SHP77 (cell line): ENCODE results near the gene FBXO15.
A peak's percentile ranks its signal among the peaks of the same experiment; 100 is the strongest.

Experiments
- DNase-seq, 2 experiments: peaks; one replicate each; lab custom pipeline; 2025; lab: John Stamatoyannopoulos, UW

Gene FBXO15

DNA sequence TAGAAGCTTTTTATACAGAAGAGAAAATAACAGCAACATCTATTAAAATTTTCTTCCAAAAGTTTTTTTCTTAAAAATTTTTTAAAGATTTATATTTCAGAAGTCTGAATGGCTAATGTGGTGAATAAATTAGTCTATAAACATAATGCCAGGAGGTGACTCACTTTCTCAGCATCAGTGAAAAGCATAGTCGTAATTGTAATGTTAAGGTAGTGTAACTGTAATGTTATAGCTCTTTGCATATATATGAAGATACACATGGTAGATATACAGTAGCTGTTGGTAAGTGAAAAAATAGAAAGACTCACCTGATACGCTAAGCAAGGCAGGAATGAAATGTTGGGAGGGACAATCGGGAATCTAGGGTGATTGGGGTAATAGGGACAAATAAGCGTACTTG is 6.2 kb upstream of the FBXO15 start:
- DNase-seq, result no peak

- DNase-seq, result no peak
Measured at GRCh38 chr18:74153377-74153776, 5.7 kb upstream of the FBXO15 start.

GRCh38 chr18:74152857-74153256 is 5.2 kb upstream of the FBXO15 start:
- no peak for DNase-seq

- DNase-seq, result no peak
Measured at GRCh38 chr18:74152270-74152669, 4.6 kb upstream of the FBXO15 start.

- DNase-seq, result no peak
Measured at GRCh38 chr18:74149878-74150277, 2.2 kb upstream of the FBXO15 start.

- no peak for DNase-seq
Measured at GRCh38 chr18:74148543-74149070, 973 bp upstream of the FBXO15 start.

GRCh38 chr18:74147491-74147778 is 199 bp downstream of the FBXO15 start:
- DNase-seq, result no peak

GRCh38 chr18:74146756-74147155 is 878 bp downstream of the FBXO15 start:
- DNase-seq, result no peak

DNA sequence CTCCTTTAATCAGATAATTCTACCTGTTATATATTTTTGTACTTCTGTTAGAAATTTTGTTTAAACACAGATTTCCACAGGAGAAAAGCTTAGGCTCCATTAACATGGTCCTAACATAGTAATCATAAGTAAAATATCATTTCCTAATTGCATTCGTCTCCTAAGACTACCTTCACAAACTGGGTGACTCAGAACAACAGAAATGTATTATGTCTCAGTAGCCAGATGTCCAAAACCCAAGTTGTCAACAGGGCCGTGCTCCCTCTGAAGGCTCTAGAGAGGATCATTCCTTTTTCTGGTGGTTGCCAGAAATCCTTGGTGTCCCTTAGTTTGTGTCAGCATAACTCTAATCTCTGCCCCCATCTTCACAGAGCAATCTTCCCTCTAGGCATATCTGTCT is 5.4 kb downstream of the FBXO15 start:
- DNase-seq, result no peak

DNA sequence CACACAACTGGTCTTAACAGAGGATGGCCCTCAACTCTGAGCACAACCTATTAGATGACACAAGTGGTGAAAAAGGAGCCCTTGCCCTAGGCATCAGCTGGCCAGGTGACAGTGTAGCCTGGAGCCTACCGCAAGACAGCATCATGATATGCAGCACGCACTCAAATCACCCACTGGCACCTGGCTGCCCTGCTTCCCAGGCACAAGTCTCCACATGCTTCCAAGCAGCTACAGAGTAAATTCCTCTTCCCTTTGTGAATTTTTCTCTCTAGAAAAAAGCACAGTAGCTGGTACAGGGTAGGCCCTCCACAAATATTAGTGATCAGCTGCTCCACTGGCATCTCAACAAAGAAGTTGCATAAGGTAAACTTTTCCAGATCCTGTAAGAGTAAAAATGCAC is 6.0 kb downstream of the FBXO15 start:
- DNase-seq, result no peak

- no peak for DNase-seq
Measured at GRCh38 chr18:74140582-74140981, 7.1 kb downstream of the FBXO15 start.

- DNase-seq, result no peak
Measured at GRCh38 chr18:74139888-74140287, 7.7 kb downstream of the FBXO15 start.

- DNase-seq, result no peak
Measured at GRCh38 chr18:74139411-74139810, 8.2 kb downstream of the FBXO15 start.

DNA sequence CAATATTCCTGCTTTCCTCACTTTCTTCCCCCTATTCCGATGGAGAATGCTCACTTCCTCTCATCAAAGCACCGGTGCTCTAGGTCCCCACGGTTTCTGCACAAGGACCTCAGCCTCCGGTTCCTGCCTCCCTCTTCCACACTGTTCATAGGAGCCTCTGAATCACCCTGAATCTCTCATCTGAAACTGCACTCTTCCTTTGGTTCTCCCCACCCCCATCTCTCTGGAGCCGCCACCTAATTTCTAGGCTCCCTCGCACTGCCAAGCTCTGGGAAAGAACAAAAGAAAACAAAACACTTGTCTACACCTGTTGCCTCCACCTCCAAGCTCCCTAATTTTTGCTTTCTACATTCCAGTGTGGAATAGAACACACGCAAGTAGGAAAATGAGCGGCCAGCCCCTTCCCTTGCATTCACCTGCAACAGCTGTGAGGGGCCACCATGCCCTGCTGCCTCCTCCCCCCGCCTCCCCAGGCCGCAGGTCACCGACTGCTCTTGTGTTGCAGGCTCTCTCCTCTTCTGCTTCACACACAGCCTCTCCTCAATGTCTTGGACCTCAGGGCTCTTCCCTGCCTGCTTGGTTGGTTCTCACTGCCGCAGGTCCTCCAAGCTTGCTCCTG is 9.6 kb downstream of the FBXO15 start:
- DNase-seq, result no peak

DNA sequence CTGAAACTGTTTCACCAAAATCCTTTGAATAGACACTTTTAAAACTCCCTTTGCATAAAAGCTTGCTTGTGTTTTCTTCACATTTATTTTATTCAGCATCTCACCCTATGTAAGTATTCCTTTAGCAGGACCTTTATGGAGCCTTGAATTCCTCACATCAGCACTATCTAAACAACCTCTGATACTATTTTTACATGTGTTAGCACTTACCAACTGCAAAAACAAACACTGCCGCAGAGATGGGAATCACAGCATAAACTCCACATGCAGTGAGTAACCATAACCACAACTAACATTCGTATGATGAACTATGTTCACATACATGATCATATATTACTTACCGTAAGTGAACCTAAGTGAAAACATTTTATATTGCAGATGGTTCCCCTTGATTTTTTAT is 15.4 kb downstream of the FBXO15 start:
- DNase-seq, result no peak

- DNase-seq, result no peak
Measured at GRCh38 chr18:74131124-74131523, 16.5 kb downstream of the FBXO15 start.

DNA sequence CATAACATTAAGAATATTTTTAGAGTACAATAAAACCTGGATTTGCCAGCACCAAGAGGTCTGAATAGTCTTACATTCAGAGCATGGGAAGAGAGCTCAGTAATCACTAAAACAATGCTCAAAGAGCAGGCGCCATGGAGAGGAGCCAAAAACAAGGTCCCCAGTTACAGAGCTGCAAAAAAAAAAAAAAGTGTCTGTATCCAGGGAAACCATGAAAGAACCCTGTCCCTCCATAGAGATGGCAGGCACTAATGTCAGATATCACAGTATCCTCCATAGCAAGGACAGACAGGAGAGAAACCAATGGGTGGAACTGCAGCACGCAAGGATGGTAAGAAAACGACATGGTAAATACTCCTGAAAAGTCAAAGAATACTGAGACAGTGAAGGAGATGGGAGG is 19.5 kb downstream of the FBXO15 start:
- no peak for DNase-seq

DNA sequence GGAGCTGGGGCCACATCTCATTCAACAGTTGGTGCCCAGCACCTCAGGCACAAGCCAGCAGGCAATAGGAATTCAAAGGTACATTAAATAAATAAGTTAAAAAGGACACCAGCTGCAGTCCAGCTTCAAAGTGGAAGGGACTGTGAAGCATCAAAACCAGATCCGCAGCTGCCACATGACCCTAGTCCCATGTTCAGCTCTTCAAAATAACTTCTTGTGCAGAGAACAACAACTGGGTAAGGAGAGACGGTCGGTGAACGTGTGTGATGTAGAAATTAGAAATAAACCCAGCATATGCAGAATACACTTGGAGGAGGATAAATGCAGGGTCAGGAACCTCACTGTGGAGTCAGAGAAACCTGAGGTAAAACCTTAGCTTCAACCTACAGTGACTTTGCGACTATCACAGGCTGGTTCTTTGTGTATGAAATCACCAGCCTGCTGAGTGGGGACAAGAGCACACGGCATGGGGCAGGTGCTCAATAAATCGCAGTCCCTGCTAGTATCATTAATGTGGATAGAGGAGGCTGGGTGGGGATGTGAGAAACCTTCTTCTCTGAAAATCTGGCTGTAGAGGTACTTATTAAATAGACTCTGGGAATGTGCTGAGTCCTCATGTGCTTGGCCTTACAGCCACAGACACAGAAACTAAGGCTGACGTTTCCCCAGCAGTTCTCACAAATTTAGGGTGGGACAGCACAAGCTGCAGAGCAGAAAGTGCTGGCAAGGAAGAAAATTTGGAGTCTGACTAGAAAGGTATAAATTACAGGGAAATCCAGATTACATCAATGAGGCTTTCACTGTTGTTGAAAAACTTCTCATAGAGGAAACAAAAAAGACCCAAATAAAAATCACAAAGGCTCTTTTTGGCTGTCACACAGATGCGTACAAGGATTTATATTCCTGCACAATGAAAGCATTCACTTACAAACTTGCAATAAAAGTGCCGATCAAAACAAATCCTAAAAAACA is 20.7 kb downstream of the FBXO15 start:
- DNase-seq, result no peak

DNA sequence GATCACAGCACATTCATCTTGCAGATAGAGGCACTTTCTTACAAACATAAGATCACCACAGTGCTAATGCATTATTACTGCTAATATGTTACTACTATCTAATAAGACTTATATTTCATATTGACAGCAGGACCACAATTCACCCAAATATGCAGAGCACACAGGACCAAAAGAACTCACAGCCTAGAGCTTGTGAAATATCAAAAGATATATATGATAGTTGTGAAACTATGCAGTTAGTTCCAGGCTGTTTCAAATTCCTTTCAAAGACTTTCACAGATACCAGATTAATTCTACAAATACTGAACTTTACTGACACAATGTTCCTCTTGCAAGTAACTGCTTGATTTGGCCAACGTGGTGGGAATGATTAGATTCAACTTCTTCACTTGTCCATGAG is 23.0 kb downstream of the FBXO15 start:
- DNase-seq, result no peak

DNA sequence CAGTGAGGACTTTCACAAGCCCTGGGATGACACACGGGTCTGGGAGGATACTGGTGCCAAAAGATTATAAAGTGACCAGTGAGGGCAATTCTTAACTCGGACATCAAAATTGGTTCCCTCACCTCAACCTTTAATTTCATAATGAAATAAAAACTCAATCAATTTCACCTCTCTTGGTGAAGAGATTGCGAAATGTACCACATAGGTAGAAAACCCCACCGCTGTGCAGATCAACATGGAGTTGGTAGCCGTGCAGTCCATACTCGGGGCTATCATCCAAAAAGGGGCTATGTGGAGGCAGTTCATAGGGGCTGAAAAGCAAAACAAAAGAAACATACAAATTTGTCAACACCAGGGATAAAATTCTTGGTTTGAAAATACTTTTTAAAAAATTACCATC is 24.4 kb downstream of the FBXO15 start:
- no peak for DNase-seq

- peak in 1 of 2 experiments; percentile 33 for DNase-seq
Measured at GRCh38 chr18:74116633-74117554, 30.7 kb downstream of the FBXO15 start.

DNA sequence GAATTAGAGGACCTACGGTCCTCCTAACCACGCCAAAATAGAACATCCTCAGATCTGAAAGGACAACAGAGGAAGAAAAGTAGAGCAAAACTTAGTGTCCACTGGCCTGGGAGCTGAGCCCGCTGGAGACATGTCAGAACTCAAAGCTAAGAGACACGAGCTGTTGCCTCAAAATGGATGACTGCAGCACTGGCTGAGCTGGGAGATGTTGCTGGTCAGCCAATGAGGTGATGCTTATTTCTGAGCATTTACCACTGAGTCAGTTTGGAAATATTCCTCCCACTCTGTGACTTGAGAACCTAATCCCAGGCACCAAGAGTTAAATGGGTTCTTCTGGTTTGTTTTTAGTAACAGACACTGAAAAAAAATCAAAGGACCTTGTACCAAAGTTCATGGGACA is 32.6 kb downstream of the FBXO15 start:
- no peak for DNase-seq
